B cell (primary cell): Measurements from ENCODE around the gene ATP1B3. TPM values are rescaled to one million over a fixed set of nuclear protein-coding genes. Genes with fewer than 3 reads are reported as not detected.

Experiments
- ATAC-seq: fragments of 200-7000 bp; cut with Tn5 transposase; one replicate; pipeline ENCODE4 v1.10.0; 2021; ENCODE audit warnings: low read depth, mild to moderate bottlenecking, moderate number of reproducible peaks, moderate library complexity
- CTCF ChIA-PET: fragments of 350-600 bp; sonication (Branson Sonifier 250); formaldehyde crosslinking; loops from one replicate; lab custom pipeline; 2021; ENCODE audit warnings: antibody characterized with exemption, inconsistent platforms; lab: Charles Lee
- POLR2A ChIA-PET: fragments of 350-600 bp; sonication (Branson Sonifier 250); formaldehyde crosslinking; loops from one replicate; lab custom pipeline; 2021; ENCODE audit warnings: antibody characterized with exemption; lab: Charles Lee
- DNase-seq: peaks from one replicate; pipeline ENCODE4 v3.0.0; 2013
- H2AFZ ChIP-seq: 2 replicates; pipeline ENCODE4 v1.6.1; 2012; ENCODE audit warnings: mild to moderate bottlenecking, low read depth, low read length; ENCODE audit not compliant: insufficient read depth, poor library complexity, severe bottlenecking
- H3K27ac ChIP-seq, 2 donors: 1 replicate in 1 of 2; 2 replicates in 1 of 2; pipeline ENCODE4 v1.5.1; 2012 to 2013; ENCODE audit warnings: low read length in 2 of 2, mild to moderate bottlenecking in 2 of 2, moderate library complexity in 1 of 2
- H3K27me3 ChIP-seq, 4 experiments: fragments of 200-600 bp in 1 of 4; sonication (generic) in 1 of 4; replicated peaks in 1 of 4; 1 replicate in 2 of 4; 2 replicates in 2 of 4; pipeline versions ENCODE4 v1.6.1 to v1.7.0; 2013 to 2016; ENCODE audit warnings: low read length in 3 of 4, mild to moderate bottlenecking in 2 of 4, mixed read lengths in 1 of 4, moderate library complexity in 1 of 4; ENCODE audit not compliant: insufficient read depth in 4 of 4, control insufficient read depth in 3 of 4; ENCODE audit errors: control extremely low read depth in 1 of 4
- H3K36me3 ChIP-seq, 2 experiments: replicated peaks in 1 of 2; 1 replicate in 1 of 2; 2 replicates in 1 of 2; pipeline versions ENCODE4 v1.6.1 to v1.7.1; 2013; ENCODE audit warnings: low read length in 1 of 2; ENCODE audit not compliant: insufficient read depth in 2 of 2, control insufficient read depth in 1 of 2; ENCODE audit errors: control extremely low read depth in 1 of 2, extremely low read depth in 1 of 2
- H3K4me1 ChIP-seq, 2 donors: fragments of 200-600 bp in 1 of 2; sonication (generic) in 1 of 2; 1 replicate in 1 of 2; 2 replicates in 1 of 2; pipeline versions ENCODE4 v1.5.1 to v1.6.1; 2013 to 2017; ENCODE audit warnings: low read length in 2 of 2; ENCODE audit not compliant: control insufficient read depth in 2 of 2, insufficient read depth in 2 of 2
- H3K4me2 ChIP-seq: replicated peaks from 2 replicates; pipeline ENCODE3; 2012; ENCODE audit warnings: mild to moderate bottlenecking, low read depth, low read length; ENCODE audit not compliant: poor library complexity, severe bottlenecking
- H3K4me3 ChIP-seq, 5 experiments: fragments of 200-600 bp in 1 of 5; sonication (generic) in 1 of 5; 1 replicate in 3 of 5; 2 replicates in 2 of 5; pipeline versions ENCODE4 v1.5.1 to v1.7.0; 2011 to 2016; ENCODE audit warnings: low read length in 4 of 5, mild to moderate bottlenecking in 4 of 5, low read depth in 2 of 5, control low read depth in 1 of 5, moderate library complexity in 1 of 5; ENCODE audit not compliant: insufficient read depth in 1 of 5; ENCODE audit errors: control extremely low read depth in 1 of 5, extremely low read depth in 1 of 5
- H3K79me2 ChIP-seq: fragments of 200-600 bp; sonication (generic); one replicate; pipeline ENCODE4 v1.6.0; 2016; ENCODE audit warnings: low read length; ENCODE audit not compliant: control insufficient read depth, insufficient read depth
- H3K9ac ChIP-seq: fragments of 200-600 bp; sonication (generic); 2 replicates; pipeline ENCODE4 v1.6.1; 2017; ENCODE audit warnings: mild to moderate bottlenecking, low read length, moderate library complexity
- H3K9me3 ChIP-seq, 3 donors: one replicate each; pipeline versions ENCODE4 v1.6.1 to v1.7.1; 2013; ENCODE audit warnings: low read length in 2 of 3; ENCODE audit not compliant: control insufficient read depth in 2 of 3, insufficient read depth in 1 of 3; ENCODE audit errors: control extremely low read depth in 1 of 3
- H4K20me1 ChIP-seq: 2 replicates; pipeline ENCODE4 v1.6.0; 2012; ENCODE audit warnings: mild to moderate bottlenecking, low read length; ENCODE audit not compliant: insufficient read depth, control insufficient read depth, poor library complexity, severe bottlenecking
- H3K27ac Mint-ChIP-seq: one replicate; pipeline ENCODE4 v1.8.0; 2021; ENCODE audit warnings: mixed read lengths
- H3K27me3 Mint-ChIP-seq: one replicate; pipeline ENCODE4 v1.8.0; 2021; ENCODE audit warnings: mixed read lengths
- H3K4me1 Mint-ChIP-seq: one replicate; pipeline ENCODE4 v1.8.0; 2021; ENCODE audit warnings: mixed read lengths
- H3K4me3 Mint-ChIP-seq: one replicate; pipeline ENCODE4 v1.8.0; 2021; ENCODE audit warnings: mixed read lengths
- H3K9me3 Mint-ChIP-seq: one replicate; pipeline ENCODE4 v1.8.0; 2022; ENCODE audit warnings: mixed read lengths; ENCODE audit not compliant: insufficient read depth
- EZH2 ChIP-seq: IDR thresholded peaks from 2 replicates; pipeline ENCODE4 v1.6.1; 2012; ENCODE audit warnings: borderline replicate concordance, low read depth, mild to moderate bottlenecking, moderate library complexity, low read length; ENCODE audit not compliant: insufficient read depth, poor library complexity, severe bottlenecking
- WGBS: methylation state at CpG from one replicate; pipeline ENCODE4 v1.1.5; 2013; ENCODE audit warnings: missing lambda C conversion rate; ENCODE audit not compliant: insufficient coverage; 5-methylcytosine and 5-hydroxymethylcytosine counted together
- intact Hi-C: fragments of 100-400 bp; cut with micrococcal nuclease; formaldehyde crosslinking; loops from one replicate; pipeline ENCODE4 v1.10.0; 2022
- polyA plus RNA-seq: library from polyadenylated mRNA; depleted of rRNA; stranded (reverse); fragments of >200 nt; gene quantifications from 2 replicates; pipeline ENCODE4 v1.2.3, GENCODE V29; 2012
- total RNA-seq, 2 donors: library from RNA; stranded (reverse); fragments of 120-200 nt in 1 of 2; gene quantifications; 1 replicate in 1 of 2; 2 replicates in 1 of 2; pipeline versions ENCODE4 v1.2.3 to v1.2.4, GENCODE V29; 2013 to 2022
- TF ChIP-seq, protein P1 (sequence below): fragments of 200-600 bp; IDR thresholded peaks from one replicate; pipeline ENCODE4 v1.8.0; 2022; ENCODE audit warnings: antibody characterized with exemption, mild to moderate bottlenecking

ATP1B3 gene
- total and polyA plus RNA-seq, 2 donors (not counting 1 experiment from before 2014, with no cell fraction given): 20.7 to 28.8 TPM

DNA sequence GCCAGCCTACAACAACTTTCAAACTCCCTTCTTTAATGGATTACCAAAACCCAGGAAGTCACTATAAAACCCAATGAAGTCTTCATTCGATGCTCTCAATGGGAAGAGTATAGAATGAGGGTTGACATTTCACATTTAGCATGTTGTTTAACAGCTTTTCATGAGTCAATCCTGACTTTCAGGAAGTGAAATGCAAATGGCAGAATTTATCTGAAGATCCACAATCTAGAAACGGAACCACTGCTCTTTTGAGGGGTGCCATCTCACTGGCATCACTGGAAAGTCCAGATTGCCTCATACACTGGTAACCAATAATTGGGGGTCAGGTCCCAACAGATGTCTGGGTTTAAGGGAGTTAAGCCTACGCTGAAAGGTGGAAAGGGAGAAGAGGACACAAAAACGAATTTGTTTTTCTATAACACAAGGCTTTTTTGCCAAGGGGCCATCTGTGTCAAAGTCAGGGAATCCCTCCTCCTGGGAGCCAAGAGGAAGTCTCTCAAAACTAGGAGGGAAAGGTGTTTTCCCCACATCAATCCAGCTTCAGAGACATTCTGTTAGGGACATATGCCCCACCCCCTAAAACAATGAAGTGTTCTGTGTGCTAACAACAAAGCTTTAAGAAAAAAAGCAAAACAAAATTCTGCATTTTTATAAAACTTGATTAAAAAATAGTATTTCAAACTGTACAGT lies 12.0 kb upstream of the ATP1B3 start:
- POLR2A ChIA-PET: no interaction called here

DNA sequence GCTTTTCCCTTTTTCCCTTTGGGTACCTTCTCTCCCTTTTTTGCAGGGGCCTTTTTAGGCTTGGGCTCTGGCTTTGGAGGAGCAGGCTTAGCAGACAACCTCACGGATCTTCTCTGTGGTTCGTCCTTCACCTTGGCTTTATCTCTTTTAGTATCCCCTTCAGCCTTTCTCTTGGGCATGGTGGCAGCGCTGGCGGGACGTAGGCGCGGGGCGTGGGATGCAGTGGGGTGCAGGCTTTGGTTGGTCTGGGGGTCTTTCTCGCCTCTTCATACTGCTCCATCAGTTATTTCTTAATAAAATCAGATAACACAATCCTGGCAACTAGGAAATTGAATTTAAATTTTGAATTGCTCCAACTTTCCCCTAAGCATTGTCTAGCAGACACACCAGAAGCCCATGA lies 11.3 kb upstream of the ATP1B3 start:
- no peak overlapping the region for H3K27ac ChIP-seq
- CTCF ChIA-PET: no interaction called here
- TF ChIP-seq, protein P1, sequence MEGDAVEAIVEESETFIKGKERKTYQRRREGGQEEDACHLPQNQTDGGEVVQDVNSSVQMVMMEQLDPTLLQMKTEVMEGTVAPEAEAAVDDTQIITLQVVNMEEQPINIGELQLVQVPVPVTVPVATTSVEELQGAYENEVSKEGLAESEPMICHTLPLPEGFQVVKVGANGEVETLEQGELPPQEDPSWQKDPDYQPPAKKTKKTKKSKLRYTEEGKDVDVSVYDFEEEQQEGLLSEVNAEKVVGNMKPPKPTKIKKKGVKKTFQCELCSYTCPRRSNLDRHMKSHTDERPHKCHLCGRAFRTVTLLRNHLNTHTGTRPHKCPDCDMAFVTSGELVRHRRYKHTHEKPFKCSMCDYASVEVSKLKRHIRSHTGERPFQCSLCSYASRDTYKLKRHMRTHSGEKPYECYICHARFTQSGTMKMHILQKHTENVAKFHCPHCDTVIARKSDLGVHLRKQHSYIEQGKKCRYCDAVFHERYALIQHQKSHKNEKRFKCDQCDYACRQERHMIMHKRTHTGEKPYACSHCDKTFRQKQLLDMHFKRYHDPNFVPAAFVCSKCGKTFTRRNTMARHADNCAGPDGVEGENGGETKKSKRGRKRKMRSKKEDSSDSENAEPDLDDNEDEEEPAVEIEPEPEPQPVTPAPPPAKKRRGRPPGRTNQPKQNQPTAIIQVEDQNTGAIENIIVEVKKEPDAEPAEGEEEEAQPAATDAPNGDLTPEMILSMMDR: no peak
- no peak for TF ChIP-seq EZH2
- no peak overlapping the region for H3K9ac ChIP-seq
- no peaks in the 10 kb centered on the region for H3K36me3 ChIP-seq
- no peak overlapping the region for H3K4me3 ChIP-seq
- no peaks in the 10 kb centered on the region for H3K79me2 ChIP-seq
- no peak overlapping the region for H2AFZ ChIP-seq
- DNase-seq (no peak), ATAC-seq (no peak)
- no peak overlapping the region for H3K4me3 Mint-ChIP-seq
- no peak overlapping the region for H3K4me2 ChIP-seq
- WGBS: 100% methylated on average over 2 of the region's 9 CpGs
- no peaks in the 10 kb centered on the region for H3K27me3 ChIP-seq
- H4K20me1 ChIP-seq: no peaks in the 10 kb centered on the region
- H3K4me1 ChIP-seq: no peaks in the 10 kb centered on the region
- H3K9me3 ChIP-seq: no peaks in the 10 kb centered on the region
- H3K4me1 Mint-ChIP-seq: no peaks in the 10 kb centered on the region
- no peaks in the 10 kb centered on the region for H3K27me3 Mint-ChIP-seq
- POLR2A ChIA-PET: no interaction called here
- H3K27ac Mint-ChIP-seq: no peak overlapping the region
- no peaks in the 10 kb centered on the region for H3K9me3 Mint-ChIP-seq
- intact Hi-C loops: no loop called here

More for the DNA sequence above, 12.0 kb upstream of the ATP1B3 start:
- Mint-ChIP-seq H3K27ac (no peak overlapping the region), H3K4me1 (no peaks in the 10 kb centered on the region), H3K4me3 (no peak overlapping the region), H3K9me3 (no peaks in the 10 kb centered on the region), H3K27me3 (no peaks in the 10 kb centered on the region)
- WGBS: 60% methylated on average over 1 of the region's 4 CpGs
- no peaks in the 10 kb centered on the region for H3K9me3 ChIP-seq
- intact Hi-C loops: no loop called here
- no peaks in the 10 kb centered on the region for H4K20me1 ChIP-seq
- no peaks in the 10 kb centered on the region for H3K79me2 ChIP-seq
- ATAC-seq: no peak
- H3K9ac ChIP-seq: no peak overlapping the region
- CTCF ChIA-PET: no interaction called here
- H3K36me3 ChIP-seq: no peaks in the 10 kb centered on the region
- H2AFZ ChIP-seq: no peak overlapping the region
- H3K4me2 ChIP-seq: no peak overlapping the region
- H3K4me1 ChIP-seq: no peaks in the 10 kb centered on the region
- H3K27ac ChIP-seq: no peak overlapping the region
- H3K27me3 ChIP-seq: no peaks in the 10 kb centered on the region
- TF ChIP-seq, protein P1: no peak
- TF ChIP-seq EZH2: no peak
- no peak for DNase-seq
- H3K4me3 ChIP-seq: no peak overlapping the region
